Measurements from ENCODE around the gene RTBDN. TPM values are rescaled to one million over a fixed set of nuclear protein-coding genes. Genes with fewer than 3 reads are reported as not detected.

The RTBDN gene
- total RNA-seq, 1 experiment from 2014 or later: 25.1 TPM

- TF ChIP-seq EGR1 (IDR thresholded peaks at IDR 0.05; ENCODE audit: low read depth): no peak
- TF ChIP-seq CBX3 (IDR thresholded peaks at IDR 0.05; ENCODE audit: low read depth): no peak
- TF ChIP-seq CEBPB (IDR thresholded peaks at IDR 0.05; ENCODE audit: low read depth): no peak
- TF ChIP-seq SIN3A (IDR thresholded peaks at IDR 0.05; ENCODE audit: low read depth): no peak
These were observed 48.8 kb downstream of the RTBDN start (continued) for GRCh38 chr19:12785431-12786031.

- TF ChIP-seq EGR1 (IDR thresholded peaks at IDR 0.05; ENCODE audit: low read depth) (no peak), POLR2A (IDR thresholded peaks at IDR 0.05; ENCODE audit: borderline replicate concordance, extremely low read depth, insufficient read depth, insufficient read length) (no peak), CEBPB (IDR thresholded peaks at IDR 0.05; ENCODE audit: low read depth) (no peak), FOSL1 (IDR thresholded peaks at IDR 0.05; ENCODE audit: low read depth) (no peak), MAX (IDR thresholded peaks at IDR 0.05) (no peak), SIN3A (IDR thresholded peaks at IDR 0.05; ENCODE audit: low read depth) (no peak), SP1 (IDR thresholded peaks at IDR 0.05; ENCODE audit: low read depth) (no peak), POLR2AphosphoS5 (IDR thresholded peaks at IDR 0.05; ENCODE audit: low read depth, low read length) (no peak), ATF3 (IDR thresholded peaks at IDR 0.05) (no peak), JUND (IDR thresholded peaks at IDR 0.05) (no peak), EZH2 (IDR thresholded peaks at IDR 0.05) (no peak), ELF1 (IDR thresholded peaks at IDR 0.05; ENCODE audit: borderline replicate concordance, low read depth) (no peak), EZH2phosphoT487 (IDR thresholded peaks at IDR 0.05; ENCODE audit: borderline replicate concordance) (no peak)
- Histone ChIP-seq H3K4me2 (ENCODE audit: low read length) (peak overlapping the region; percentile 61), H3K27me3 (ENCODE audit: insufficient read depth, low read length) (no peaks in the 10 kb centered on the region), H3K4me1 (ENCODE audit: control insufficient read depth in 1 of 2, insufficient read depth in 2 of 2, low read length in 2 of 2) (peaks cover 74 to 85% of the 10 kb centered on the region in 2 experiments), H3K9me2 (ENCODE audit: insufficient read depth) (no peaks in the 10 kb centered on the region), H4K20me1 (ENCODE audit: insufficient read depth) (no peaks in the 10 kb centered on the region), H3K36me3 (ENCODE audit: control insufficient read depth in 1 of 2, insufficient read depth in 2 of 2, low read length in 2 of 2) (no peaks in the 10 kb centered on the region), H3K9ac (ENCODE audit: low read length) (peak overlapping the region; percentile 14), H2AFZ (ENCODE audit: low read depth, low read length, poor library complexity, severe bottlenecking) (no peak overlapping the region), H3K9me3 (ENCODE audit: control insufficient read depth in 1 of 2, insufficient read depth in 1 of 2, low read depth in 1 of 2, low read length in 2 of 2) (no peaks in the 10 kb centered on the region), H3K4me3 (replicated peaks in 1 of 2; ENCODE audit: low read depth in 1 of 2, low read length in 2 of 2) (no peak overlapping the region), H3K27ac (ENCODE audit: low read depth, low read length) (peak overlapping the region; percentile 89), H3K79me2 (ENCODE audit: insufficient read depth, low read length) (no peaks in the 10 kb centered on the region)
- intact Hi-C loops (cut with micrococcal nuclease): no loop called here
- no TSS peak for BruUV-seq (replicated peaks)
- POLR2A ChIA-PET: no interaction called here
- ATAC-seq (no peak), DNase-seq (ENCODE audit: low read depth, low spot score) (no peak)
- CTCF ChIA-PET: interaction anchor here (0.6 kb wide), 1 partner anchor 9 kb away, joined by 4 read pairs; no protein-coding TSS in a partner anchor
- RAD21 ChIA-PET (ENCODE audit: low non-redundant PET in 1 of 2, low total read pairs in 2 of 2, uncharacterized antibody in 2 of 2, unreplicated experiment in 2 of 2): no interaction called here
These were observed 49.4 kb downstream of the RTBDN start for GRCh38 chr19:12784871-12785430.

All from HCT116 (cell line).